K562 (cell line): ENCODE measurements around the gene HLCS. TPM values are rescaled to one million over a fixed set of nuclear protein-coding genes. Genes with fewer than 3 reads are reported as not detected.

Experiments
- CREB1 ChIP-seq, 2 experiments: sonication (generic) in 1 of 2; formaldehyde crosslinking in 1 of 2; IDR thresholded peaks; 2 replicates each; pipeline versions ENCODE4 v1.6.1 to v1.8.0; 2012 to 2022; ENCODE audit warnings: inconsistent platforms in 1 of 2, mild to moderate bottlenecking in 1 of 2, missing genetic modification reagents in 1 of 2, moderate library complexity in 1 of 2
- DACH1 ChIP-seq: fragments of 450-650 bp; IDR thresholded peaks from 2 replicates; pipeline ENCODE4 v1.6.1; 2018; ENCODE audit not compliant: partially characterized antibody
- FOSL1 ChIP-seq: fragments of 200-800 bp; sonication (Bioruptor generic); conservative IDR thresholded peaks from 2 replicates; pipeline ENCODE4 v1.6.1; 2016; ENCODE audit warnings: missing genetic modification characterization, missing compliant biosample characterization
- KAT2B ChIP-seq: IDR thresholded peaks from one replicate; pipeline ENCODE4 v1.6.1; 2012; ENCODE audit warnings: low read depth, mild to moderate bottlenecking, control low read depth, inconsistent platforms, low read length, moderate library complexity
- NR2F6 ChIP-seq: fragments of 450-650 bp; formaldehyde crosslinking; IDR thresholded peaks from 2 replicates; pipeline ENCODE4 v1.4.0; 2020; ENCODE audit warnings: mild to moderate bottlenecking
- SOX6 ChIP-seq: fragments of 450-650 bp; IDR thresholded peaks from 2 replicates; pipeline ENCODE4 v1.6.1; 2014; ENCODE audit warnings: mild to moderate bottlenecking
- STAG1 ChIP-seq: sonication (generic); formaldehyde crosslinking; IDR thresholded peaks from 2 replicates; pipeline ENCODE4 v1.5.0; 2020; ENCODE audit warnings: missing genetic modification reagents, borderline replicate concordance
- TBL1XR1 ChIP-seq, 2 experiments: IDR thresholded peaks; 2 replicates each; pipeline ENCODE4 v1.6.1; 2012; ENCODE audit warnings: improper control_type of control experiment in 2 of 2, low read length in 2 of 2, mild to moderate bottlenecking in 1 of 2
- U2AF2 ChIP-seq: fragments of 200-400 bp; formaldehyde crosslinking; optimal IDR thresholded peaks from 2 replicates; pipeline ENCODE3; 2017; ENCODE audit warnings: low read depth, mild to moderate bottlenecking, low read length
- XRCC4 ChIP-seq: IDR thresholded peaks from one replicate; pipeline ENCODE4 v1.6.1; 2011; ENCODE audit not compliant: insufficient read depth, insufficient read length; ENCODE audit errors: extremely low read depth
- ZBTB17 ChIP-seq: fragments of 450-650 bp; formaldehyde crosslinking; IDR thresholded peaks from 2 replicates; pipeline ENCODE4 v1.4.0; 2020; ENCODE audit warnings: mild to moderate bottlenecking
- ZNF217 ChIP-seq: sonication (generic); formaldehyde crosslinking; IDR thresholded peaks from 2 replicates; pipeline ENCODE4 v1.8.0; 2022; ENCODE audit warnings: mild to moderate bottlenecking, missing genetic modification reagents
- polyA plus RNA-seq, 8 experiments: library from polyadenylated mRNA; depleted of rRNA in 4 of 8; stranded (reverse) in 5 of 8; unstranded in 3 of 8; fragments of >200 nt; fragmentation: Nextera tagmentation in 2 of 8; fragmentation: Illumina TruSeq in 1 of 8; extraction: Ambion mirVana in 2 of 8; extraction: Trizol in 1 of 8; gene quantifications; 2 replicates each; pipeline versions ENCODE4 v1.2.1 to v1.2.3, GENCODE V29; 2011 to 2014; ENCODE audit warnings: inconsistent platforms in 1 of 8, missing spikeins in 1 of 8
- total RNA-seq, 7 experiments: library from RNA; depleted of rRNA in 6 of 7; stranded (reverse); fragments of >200 nt in 6 of 7; fragmentation: Illumina TruSeq in 2 of 7; extraction: Trizol in 2 of 7; gene quantifications; 2 replicates each; pipeline versions ENCODE4 v1.2.1 to v1.2.3, GENCODE V29; 2011 to 2021; ENCODE audit warnings: low replicate concordance in 1 of 7
- TF ChIP-seq, protein P1 (sequence below): sonication (generic); formaldehyde crosslinking; IDR thresholded peaks from 2 replicates; pipeline ENCODE4 v1.8.1; 2023; ENCODE audit warnings: mild to moderate bottlenecking, missing genetic modification reagents, moderate library complexity
- TF ChIP-seq, protein P2 (sequence below): fragments of 450-650 bp; formaldehyde crosslinking; IDR thresholded peaks from 2 replicates; pipeline ENCODE4 v1.4.0; 2022; ENCODE audit warnings: missing genetic modification characterization
- TF ChIP-seq, protein P3 (sequence below), 3 experiments: IDR thresholded peaks in 2 of 3; conservative IDR thresholded peaks in 1 of 3; 2 replicates each; pipeline ENCODE4 v1.5.1; 2011 to 2012; ENCODE audit warnings: low read length in 3 of 3, mild to moderate bottlenecking in 3 of 3, control low read depth in 2 of 3, improper control_type of control experiment in 1 of 3, inconsistent platforms in 1 of 3, low read depth in 1 of 3, mixed read lengths in 1 of 3, moderate library complexity in 1 of 3; ENCODE audit not compliant: insufficient read depth in 2 of 3
- TF ChIP-seq, protein P4 (sequence below): fragments of 450-650 bp; formaldehyde crosslinking; conservative IDR thresholded peaks from 2 replicates; pipeline ENCODE4 v1.4.0; 2022; ENCODE audit warnings: mild to moderate bottlenecking, missing genetic modification characterization
- TF ChIP-seq, protein P5 (sequence below): fragments of 450-650 bp; IDR thresholded peaks from 2 replicates; pipeline ENCODE4 v1.6.1; 2017; ENCODE audit warnings: mild to moderate bottlenecking, moderate library complexity
- TF ChIP-seq, protein P6 (sequence below), 2 experiments: fragments of 250-450 bp in 1 of 2; fragments of 450-650 bp in 1 of 2; sonication (Bioruptor Pico) in 1 of 2; IDR thresholded peaks; 2 replicates each; pipeline versions ENCODE4 v1.6.1 to v1.8.0; 2016 to 2021; ENCODE audit warnings: mild to moderate bottlenecking in 2 of 2, moderate library complexity in 2 of 2, missing compliant biosample characterization in 1 of 2, missing genetic modification characterization in 1 of 2

HLCS gene
- total and polyA plus RNA-seq, 9 of the 15 experiments (the other 6 are each of a cell fraction or from before 2014, with no cell fraction given) = 3.0 to 21.5 (median 17.1) TPM

DNA sequence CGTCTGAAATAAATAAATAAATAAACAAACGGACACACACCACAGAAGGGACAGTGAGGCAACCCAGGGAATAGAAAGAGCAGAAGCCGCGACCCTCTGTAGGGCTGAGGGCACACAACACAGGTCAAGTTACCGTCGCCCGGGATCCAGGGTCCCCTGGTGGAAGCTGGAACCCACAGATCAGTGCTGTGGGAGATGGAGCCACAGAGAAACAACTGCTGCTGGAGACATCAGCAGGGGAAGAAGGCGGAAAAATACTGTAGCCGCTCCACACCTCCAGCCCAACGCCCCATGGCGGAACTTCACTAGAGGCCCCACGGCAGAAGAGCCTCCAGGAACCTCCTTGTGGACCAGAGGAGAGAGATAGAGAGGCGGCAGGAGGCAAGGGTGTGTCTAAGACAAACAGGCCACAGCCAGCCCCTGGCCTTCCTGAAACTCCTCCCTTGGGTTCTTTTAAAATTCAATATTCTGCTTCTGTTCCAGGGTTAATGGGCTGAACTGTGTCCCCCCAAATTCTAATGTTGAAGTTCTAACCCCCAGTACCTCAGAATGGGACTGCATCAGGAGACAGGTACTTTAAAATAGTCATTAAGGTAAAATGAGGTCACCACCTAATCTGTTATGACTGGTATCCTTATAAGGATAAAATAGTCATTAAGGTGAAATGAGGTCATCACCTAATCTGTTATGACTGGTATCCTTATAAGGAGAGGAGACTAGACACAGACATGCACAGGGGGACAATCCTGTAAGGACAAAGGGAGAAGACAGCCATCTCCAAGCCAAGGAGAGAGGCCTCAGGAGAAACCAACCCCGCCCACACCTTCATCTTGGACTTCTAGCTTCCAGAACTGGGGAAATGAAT lies 7.7 kb upstream of the HLCS start (continued):
- TF ChIP-seq NR2F6 (CRISPR knock-in tag) (no peak), STAG1 (CRISPR knock-in tag) (no peak), U2AF2 (no peak), FOSL1 (tag) (peak; percentile 85), TBL1XR1 (IDR thresholded peaks at IDR 0.05; ENCODE audit: low read length in 2 of 2) (peak in 1 of 2 experiments; percentile 29; a peak in 1 of 4 replicates), DACH1 (no peak), SOX6 (peak; percentile 41; the same call in 1 of the 2 replicates), KAT2B (no peak), ZBTB17 (no peak), ZNF217 (no peak), CREB1 (IDR thresholded peaks at IDR 0.05) (peak; percentile 75; the same call in 1 of the 2 replicates), CREB1 (CRISPR knock-in tag; IDR thresholded peaks at IDR 0.05) (peak; percentile 43; the same call in 1 of the 2 replicates), XRCC4 (no peak)
- TF ChIP-seq, protein P1, sequence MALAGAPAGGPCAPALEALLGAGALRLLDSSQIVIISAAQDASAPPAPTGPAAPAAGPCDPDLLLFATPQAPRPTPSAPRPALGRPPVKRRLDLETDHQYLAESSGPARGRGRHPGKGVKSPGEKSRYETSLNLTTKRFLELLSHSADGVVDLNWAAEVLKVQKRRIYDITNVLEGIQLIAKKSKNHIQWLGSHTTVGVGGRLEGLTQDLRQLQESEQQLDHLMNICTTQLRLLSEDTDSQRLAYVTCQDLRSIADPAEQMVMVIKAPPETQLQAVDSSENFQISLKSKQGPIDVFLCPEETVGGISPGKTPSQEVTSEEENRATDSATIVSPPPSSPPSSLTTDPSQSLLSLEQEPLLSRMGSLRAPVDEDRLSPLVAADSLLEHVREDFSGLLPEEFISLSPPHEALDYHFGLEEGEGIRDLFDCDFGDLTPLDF (CRISPR knock-in tag) = no peak
- TF ChIP-seq, protein P2, sequence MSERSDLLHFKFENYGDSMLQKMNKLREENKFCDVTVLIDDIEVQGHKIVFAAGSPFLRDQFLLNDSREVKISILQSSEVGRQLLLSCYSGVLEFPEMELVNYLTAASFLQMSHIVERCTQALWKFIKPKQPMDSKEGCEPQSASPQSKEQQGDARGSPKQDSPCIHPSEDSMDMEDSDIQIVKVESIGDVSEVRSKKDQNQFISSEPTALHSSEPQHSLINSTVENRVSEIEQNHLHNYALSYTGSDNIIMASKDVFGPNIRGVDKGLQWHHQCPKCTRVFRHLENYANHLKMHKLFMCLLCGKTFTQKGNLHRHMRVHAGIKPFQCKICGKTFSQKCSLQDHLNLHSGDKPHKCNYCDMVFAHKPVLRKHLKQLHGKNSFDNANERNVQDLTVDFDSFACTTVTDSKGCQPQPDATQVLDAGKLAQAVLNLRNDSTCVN (CRISPR knock-in tag) = no peak
- TF ChIP-seq, protein P3, sequence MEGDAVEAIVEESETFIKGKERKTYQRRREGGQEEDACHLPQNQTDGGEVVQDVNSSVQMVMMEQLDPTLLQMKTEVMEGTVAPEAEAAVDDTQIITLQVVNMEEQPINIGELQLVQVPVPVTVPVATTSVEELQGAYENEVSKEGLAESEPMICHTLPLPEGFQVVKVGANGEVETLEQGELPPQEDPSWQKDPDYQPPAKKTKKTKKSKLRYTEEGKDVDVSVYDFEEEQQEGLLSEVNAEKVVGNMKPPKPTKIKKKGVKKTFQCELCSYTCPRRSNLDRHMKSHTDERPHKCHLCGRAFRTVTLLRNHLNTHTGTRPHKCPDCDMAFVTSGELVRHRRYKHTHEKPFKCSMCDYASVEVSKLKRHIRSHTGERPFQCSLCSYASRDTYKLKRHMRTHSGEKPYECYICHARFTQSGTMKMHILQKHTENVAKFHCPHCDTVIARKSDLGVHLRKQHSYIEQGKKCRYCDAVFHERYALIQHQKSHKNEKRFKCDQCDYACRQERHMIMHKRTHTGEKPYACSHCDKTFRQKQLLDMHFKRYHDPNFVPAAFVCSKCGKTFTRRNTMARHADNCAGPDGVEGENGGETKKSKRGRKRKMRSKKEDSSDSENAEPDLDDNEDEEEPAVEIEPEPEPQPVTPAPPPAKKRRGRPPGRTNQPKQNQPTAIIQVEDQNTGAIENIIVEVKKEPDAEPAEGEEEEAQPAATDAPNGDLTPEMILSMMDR (IDR thresholded peaks at IDR 0.05 in 2 of 3, conservative IDR thresholded peaks at IDR 0.05 in 1 of 3; ENCODE audit: insufficient read depth in 2 of 3, low read depth in 1 of 3, low read length in 3 of 3) = no peak
- TF ChIP-seq, protein P4, sequence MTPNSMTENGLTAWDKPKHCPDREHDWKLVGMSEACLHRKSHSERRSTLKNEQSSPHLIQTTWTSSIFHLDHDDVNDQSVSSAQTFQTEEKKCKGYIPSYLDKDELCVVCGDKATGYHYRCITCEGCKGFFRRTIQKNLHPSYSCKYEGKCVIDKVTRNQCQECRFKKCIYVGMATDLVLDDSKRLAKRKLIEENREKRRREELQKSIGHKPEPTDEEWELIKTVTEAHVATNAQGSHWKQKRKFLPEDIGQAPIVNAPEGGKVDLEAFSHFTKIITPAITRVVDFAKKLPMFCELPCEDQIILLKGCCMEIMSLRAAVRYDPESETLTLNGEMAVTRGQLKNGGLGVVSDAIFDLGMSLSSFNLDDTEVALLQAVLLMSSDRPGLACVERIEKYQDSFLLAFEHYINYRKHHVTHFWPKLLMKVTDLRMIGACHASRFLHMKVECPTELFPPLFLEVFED = no peak
- TF ChIP-seq, protein P5, sequence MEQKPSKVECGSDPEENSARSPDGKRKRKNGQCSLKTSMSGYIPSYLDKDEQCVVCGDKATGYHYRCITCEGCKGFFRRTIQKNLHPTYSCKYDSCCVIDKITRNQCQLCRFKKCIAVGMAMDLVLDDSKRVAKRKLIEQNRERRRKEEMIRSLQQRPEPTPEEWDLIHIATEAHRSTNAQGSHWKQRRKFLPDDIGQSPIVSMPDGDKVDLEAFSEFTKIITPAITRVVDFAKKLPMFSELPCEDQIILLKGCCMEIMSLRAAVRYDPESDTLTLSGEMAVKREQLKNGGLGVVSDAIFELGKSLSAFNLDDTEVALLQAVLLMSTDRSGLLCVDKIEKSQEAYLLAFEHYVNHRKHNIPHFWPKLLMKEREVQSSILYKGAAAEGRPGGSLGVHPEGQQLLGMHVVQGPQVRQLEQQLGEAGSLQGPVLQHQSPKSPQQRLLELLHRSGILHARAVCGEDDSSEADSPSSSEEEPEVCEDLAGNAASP = peak; percentile 58; the same call in 1 of the 2 replicates
- TF ChIP-seq, protein P6, sequence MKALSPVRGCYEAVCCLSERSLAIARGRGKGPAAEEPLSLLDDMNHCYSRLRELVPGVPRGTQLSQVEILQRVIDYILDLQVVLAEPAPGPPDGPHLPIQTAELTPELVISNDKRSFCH (CRISPR knock-in tag; IDR thresholded peaks at IDR 0.05) = no peak
- TF ChIP-seq, protein P6 (tag; IDR thresholded peaks at IDR 0.05) = peak; percentile 69; the same call in 1 of the 2 replicates
